Measurements from ENCODE around the gene WHRN. TPM values are rescaled to one million over a fixed set of nuclear protein-coding genes. Genes with fewer than 3 reads are reported as not detected.

Gene WHRN
- total RNA-seq, 6 donors from 2014 or later = 2.5 to 17.8 (median 5.6) TPM

DNA sequence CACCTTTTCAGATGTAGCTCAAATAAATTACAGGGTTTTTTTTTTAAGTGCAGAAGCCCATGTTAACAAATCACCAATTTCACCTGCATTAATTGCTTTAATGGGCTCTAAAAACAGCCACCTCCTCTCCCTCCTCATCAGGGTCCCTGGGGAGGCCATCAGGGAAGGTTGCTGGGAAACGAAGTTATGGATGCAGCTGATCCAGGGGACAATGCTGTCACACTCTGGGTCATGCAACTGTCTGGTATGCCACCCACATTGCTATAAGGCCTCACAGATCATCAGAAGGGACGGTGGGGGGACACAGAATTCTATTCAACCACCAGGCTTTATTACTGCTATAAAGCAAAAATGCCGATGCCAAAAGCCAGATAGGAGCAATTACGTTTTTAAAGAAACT is 9.3 kb downstream of the WHRN start:
- ATAC-seq (ENCODE audit: low FRiP score in 2 of 2) = no peak
- TF ChIP-seq POLR2AphosphoS5 (IDR thresholded peaks at IDR 0.05) (no peak), POLR2A (IDR thresholded peaks at IDR 0.05) (no peak), EP300 (IDR thresholded peaks at IDR 0.05) (no peak)
- TF ChIP-seq, protein P1, sequence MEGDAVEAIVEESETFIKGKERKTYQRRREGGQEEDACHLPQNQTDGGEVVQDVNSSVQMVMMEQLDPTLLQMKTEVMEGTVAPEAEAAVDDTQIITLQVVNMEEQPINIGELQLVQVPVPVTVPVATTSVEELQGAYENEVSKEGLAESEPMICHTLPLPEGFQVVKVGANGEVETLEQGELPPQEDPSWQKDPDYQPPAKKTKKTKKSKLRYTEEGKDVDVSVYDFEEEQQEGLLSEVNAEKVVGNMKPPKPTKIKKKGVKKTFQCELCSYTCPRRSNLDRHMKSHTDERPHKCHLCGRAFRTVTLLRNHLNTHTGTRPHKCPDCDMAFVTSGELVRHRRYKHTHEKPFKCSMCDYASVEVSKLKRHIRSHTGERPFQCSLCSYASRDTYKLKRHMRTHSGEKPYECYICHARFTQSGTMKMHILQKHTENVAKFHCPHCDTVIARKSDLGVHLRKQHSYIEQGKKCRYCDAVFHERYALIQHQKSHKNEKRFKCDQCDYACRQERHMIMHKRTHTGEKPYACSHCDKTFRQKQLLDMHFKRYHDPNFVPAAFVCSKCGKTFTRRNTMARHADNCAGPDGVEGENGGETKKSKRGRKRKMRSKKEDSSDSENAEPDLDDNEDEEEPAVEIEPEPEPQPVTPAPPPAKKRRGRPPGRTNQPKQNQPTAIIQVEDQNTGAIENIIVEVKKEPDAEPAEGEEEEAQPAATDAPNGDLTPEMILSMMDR (IDR thresholded peaks at IDR 0.05) = no peak
- no peak for DNase-seq

DNA sequence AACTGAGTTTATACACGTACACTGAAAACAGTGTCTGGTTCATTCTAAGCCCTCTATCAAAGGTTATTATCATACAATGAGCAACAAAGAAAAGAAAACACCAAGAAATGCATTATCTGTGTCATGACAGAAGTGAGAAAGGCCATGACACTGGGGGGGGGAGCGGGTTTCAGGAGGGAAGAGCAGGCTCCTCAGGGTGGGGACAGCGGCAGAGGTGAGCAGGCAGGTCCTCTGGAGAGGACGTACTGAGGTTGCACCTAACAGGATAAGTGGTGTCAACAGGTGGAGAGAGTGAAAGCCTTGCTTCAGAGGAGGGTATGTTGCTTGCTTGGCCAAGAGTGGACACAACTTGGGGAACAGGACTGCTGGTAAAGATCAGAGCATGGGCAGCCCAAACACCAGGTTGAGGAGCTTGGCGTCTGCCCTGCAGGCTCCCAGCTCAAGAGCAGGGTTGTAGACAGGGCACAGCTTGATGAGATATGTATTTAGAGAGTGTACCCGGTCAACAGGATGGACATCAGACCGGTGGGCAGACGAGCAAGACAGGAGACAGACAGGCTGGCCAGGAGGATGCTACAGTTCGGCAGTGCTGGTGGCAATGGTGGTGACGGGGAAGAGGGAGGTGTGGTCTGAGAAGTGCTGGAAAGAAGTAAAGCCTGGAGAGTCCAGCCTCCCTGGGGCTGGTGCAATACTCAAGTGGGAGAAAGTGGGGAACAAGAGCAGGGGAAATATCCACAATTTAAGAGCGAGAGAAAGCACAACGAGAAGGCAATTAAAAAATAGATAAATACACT is 10.3 kb downstream of the WHRN start:
- 55 to 59% methylated on average over 12 of the region's 12 CpGs for WGBS, 2 donors
- Histone ChIP-seq H3K4me1 (no peaks in the 10 kb centered on the region), H3K4me3 (no peak overlapping the region), H3K27me3 (no peaks in the 10 kb centered on the region), H3K9me3 (no peaks in the 10 kb centered on the region), H3K27ac (no peak overlapping the region), H3K36me3 (no peaks in the 10 kb centered on the region)
- TF ChIP-seq POLR2AphosphoS5 (IDR thresholded peaks at IDR 0.05) = no peak
- no peak for TF ChIP-seq EP300 (IDR thresholded peaks at IDR 0.05)
- TF ChIP-seq POLR2A (IDR thresholded peaks at IDR 0.05) = no peak
- TF ChIP-seq, protein P1 (IDR thresholded peaks at IDR 0.05) = no peak
- ATAC-seq (ENCODE audit: low FRiP score in 2 of 2) (peak in 1 of 2 donors; percentile 41), DNase-seq (peak in 1 of 2 donors; percentile 46)

More for the DNA sequence above, 9.3 kb downstream of the WHRN start:
- Histone ChIP-seq H3K36me3 (no peaks in the 10 kb centered on the region), H3K4me1 (no peaks in the 10 kb centered on the region), H3K9me3 (no peaks in the 10 kb centered on the region), H3K27ac (no peak overlapping the region), H3K27me3 (no peaks in the 10 kb centered on the region), H3K4me3 (no peak overlapping the region)
- WGBS, 2 donors = 86 to 87% methylated on average over 4 of the region's 4 CpGs

DNA sequence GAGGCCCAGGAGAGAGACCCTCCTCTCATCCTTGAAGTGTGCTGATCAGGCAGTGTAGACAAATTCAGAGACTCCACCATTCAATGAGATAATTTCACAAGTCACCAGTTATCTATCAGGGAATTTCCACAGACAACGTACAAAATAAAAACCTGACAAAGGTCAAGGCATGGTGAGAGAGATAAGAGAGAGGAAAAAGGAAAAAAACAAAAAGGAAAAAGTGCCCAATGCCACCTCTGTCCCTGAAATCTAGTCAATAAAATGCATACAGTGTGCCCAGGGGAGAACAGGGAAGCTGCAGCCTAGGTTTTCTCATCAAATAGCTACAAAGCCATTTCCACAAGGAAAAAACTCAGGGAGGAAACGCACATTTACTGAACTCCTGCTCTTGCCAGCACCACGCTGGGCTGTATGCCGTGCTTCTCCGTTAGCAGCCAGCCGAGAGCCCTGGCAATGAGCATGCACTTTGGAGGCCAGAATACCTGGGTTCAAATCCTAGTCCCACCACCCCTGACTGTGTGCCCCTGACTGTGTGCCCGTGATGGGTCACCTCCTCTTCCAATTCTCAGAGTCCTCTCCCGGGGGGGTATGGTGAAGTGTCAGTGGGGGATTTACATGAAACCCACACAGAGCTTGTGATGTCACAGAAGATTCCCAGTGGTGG is 11.6 kb downstream of the WHRN start:
- TF ChIP-seq POLR2A (IDR thresholded peaks at IDR 0.05) (no peak), EP300 (IDR thresholded peaks at IDR 0.05) (no peak), POLR2AphosphoS5 (IDR thresholded peaks at IDR 0.05) (no peak)
- TF ChIP-seq, protein P1 (IDR thresholded peaks at IDR 0.05) = no peak
- ATAC-seq (ENCODE audit: low FRiP score in 2 of 2) (no peak), DNase-seq (no peak)
- Histone ChIP-seq H3K4me3 (no peak overlapping the region), H3K4me1 (no peaks in the 10 kb centered on the region), H3K27me3 (no peaks in the 10 kb centered on the region), H3K27ac (no peak overlapping the region), H3K9me3 (no peaks in the 10 kb centered on the region), H3K36me3 (no peaks in the 10 kb centered on the region)
- 63 to 66% methylated on average over 8 of the region's 8 CpGs for WGBS, 2 donors

DNA sequence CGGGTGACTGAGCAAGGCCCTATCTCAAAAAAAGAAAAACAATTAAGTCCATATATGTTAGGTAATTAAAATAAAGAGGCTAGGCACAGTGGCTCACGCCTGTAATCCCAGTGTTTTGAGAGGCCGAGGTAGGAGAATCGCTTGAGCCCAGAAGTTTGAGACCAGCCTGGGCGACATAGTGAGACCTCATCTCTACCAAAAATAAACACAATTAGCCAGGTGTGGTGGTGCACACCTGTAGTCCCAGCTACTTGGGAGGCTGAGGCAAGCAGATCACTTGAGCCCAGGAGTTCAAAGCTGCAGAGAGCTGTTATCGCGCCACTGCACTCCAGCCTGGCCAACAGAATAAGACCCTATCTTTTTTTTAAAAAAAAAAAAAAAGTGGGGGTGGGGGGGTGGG is 12.3 kb downstream of the WHRN start:
- 92 to 96% methylated on average over 7 of the region's 7 CpGs for WGBS, 2 donors
- TF ChIP-seq EP300 (IDR thresholded peaks at IDR 0.05) (no peak), POLR2AphosphoS5 (IDR thresholded peaks at IDR 0.05) (no peak), POLR2A (IDR thresholded peaks at IDR 0.05) (no peak)
- TF ChIP-seq, protein P1 (IDR thresholded peaks at IDR 0.05) = no peak
- no peaks in the 10 kb centered on the region for H3K9me3 ChIP-seq
- H3K27ac ChIP-seq = no peak overlapping the region
- no peaks in the 10 kb centered on the region for H3K4me1 ChIP-seq
- H3K4me3 ChIP-seq = no peak overlapping the region
- no peaks in the 10 kb centered on the region for H3K27me3 ChIP-seq
- H3K36me3 ChIP-seq = no peaks in the 10 kb centered on the region
- DNase-seq = no peak
- no peak for ATAC-seq (ENCODE audit: low FRiP score in 2 of 2)
